Head of caudate nucleus (tissue), 42 donors: ENCODE measurements around the gene CENPU.
"Not testable (repeated sequence)": the region's sequence is repeated elsewhere in the genome, so short reads cannot be mapped to it uniquely, and the experiment has no call there.

ENCODE experiments used
- DNase-seq, 42 donors: peaks; one replicate each; pipeline versions ENCODE4 v3.0.0 to v3.0.0-alpha.2; 2020 to 2021; ENCODE audit warnings: mixed read lengths in 7 of 42
- intact Hi-C: fragments of 100-400 bp; cut with DNase I; formaldehyde crosslinking; loops from one replicate; pipeline ENCODE4 v1.15.0; 2022

The CENPU gene

DNA sequence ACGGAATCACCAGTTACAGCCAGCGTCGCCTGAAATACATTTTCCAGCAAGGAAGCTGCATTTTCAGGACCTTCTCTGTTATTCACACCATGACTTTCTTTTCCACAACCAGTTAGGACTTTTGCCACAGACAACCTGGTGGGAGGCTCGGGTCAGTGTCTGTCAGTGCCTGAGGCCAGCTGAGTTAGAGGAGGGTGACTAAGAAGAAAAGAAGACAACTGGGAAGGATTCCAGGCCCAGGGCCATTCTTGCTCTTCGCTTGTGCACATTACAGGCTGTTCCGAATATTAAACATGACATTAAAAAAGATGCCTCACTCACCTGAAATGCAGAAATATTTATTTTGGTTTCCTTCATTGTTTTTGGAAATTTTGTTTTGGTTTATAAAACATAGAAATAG is 21.4 kb upstream of the CENPU start:
- intact Hi-C loops: no loop called here
- no peak for DNase-seq

DNA sequence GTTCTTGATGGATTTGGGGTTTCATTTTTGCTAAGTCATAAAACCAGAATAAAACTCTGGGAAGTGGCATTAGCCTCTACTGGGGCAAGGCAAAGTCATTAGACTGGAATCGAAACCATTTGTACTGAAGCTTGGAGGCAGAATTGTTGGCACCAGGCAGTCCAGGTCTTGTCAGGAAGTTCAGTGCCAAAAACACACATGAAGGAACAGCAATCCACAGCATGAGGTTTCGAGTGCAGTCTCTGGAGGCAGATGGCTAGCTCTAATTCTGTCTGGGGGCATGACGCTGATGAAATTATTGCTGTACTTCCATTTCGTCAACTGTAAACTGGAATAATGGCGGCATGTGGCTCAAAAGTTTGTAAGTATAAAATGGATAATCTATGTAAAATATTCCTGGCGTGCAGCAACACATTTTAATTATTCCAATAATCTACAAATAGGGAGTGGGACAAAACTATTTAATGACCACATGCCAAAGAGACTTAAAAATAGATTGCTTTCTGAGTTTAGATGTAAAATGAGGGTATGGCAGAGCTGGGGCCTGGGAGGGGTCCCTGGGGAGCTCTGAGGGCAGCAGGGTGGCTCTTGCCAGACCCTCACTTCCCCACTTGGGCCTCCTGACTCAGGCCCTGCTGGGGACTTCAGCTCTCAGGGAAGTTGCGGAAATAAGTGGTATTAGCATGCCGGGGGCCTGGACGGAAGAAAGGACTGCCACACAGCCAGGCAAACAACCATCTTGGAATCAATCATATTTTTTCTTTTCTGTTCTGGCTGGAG is 18.8 kb upstream of the CENPU start:
- DNase-seq: no peak
- intact Hi-C loops: no loop called here

DNA sequence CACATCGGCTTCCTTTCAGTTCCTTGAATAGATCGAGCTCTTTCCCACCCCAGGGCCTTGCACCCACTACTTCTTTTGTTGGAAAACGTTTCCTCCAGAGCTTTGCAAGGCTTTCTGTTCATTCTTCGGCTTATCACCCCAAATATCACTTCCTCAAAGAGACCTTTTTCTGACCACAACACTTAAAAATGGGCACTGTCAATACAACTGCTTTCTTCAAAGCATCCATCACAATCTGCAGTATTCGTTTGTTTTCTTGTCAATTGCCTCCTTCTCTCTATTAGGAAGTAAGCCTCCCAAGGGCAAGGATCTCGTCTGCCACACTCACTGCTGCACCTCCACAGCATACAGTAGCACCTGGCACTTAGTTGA is 17.7 kb upstream of the CENPU start:
- intact Hi-C loops: no loop called here
- no peak for DNase-seq

DNA sequence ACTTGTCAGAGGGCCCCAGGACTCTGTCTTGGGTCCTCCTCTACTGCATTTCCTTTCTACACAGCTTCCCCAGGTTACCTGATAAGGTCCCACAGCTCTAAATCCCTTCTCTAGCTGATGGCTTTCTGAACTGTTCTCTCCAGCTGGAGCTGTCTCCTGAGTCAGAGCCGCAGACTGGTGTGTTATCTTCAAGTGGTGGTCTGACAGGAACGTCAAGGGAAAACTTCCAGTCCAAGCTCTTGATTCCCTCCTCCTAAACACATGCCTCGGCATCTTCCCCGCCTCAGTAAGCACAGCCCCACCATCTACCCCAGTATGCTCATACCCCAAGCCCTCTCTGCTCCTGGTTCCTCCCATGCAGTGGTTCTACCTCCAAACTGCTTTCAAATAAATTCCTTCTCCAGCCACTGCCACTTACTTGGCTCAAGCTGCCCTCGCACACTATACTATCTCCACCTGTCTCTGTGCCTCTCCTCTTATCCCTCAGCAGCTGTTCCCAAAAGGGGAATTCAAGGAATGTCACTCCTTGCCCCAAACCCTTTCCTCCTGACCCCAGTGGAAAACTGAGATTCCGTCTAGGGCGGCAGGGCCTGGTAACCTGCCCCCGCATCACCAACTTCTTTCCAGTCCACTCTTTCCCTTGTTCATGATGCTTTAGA is 17.2 kb upstream of the CENPU start:
- intact Hi-C loops: no loop called here
- no peak for DNase-seq

DNA sequence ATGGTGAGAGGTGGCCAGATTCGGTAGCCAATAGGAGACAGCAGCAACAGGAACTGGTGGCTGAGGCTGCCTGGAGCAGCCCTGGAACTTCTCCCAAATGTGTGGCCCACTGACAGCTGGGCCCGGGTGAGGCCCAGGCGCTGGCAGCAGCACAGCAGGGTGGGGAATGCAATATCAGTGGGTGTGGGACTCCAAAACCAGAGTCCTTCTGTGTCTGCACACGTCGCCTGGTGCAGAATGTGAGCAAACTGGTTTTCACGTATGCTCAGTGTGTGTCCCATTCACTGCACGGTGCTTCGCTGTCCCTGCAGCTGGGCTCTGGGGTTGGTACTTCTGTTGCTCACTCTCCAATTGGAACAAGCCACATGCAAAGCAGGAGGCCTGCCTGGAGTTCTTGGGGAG is 14.4 kb upstream of the CENPU start:
- no peak for DNase-seq
- intact Hi-C loops: loop anchor here (5.0 kb wide), 2 partner anchors 69 to 239 kb away; no protein-coding TSS in a partner anchor

DNA sequence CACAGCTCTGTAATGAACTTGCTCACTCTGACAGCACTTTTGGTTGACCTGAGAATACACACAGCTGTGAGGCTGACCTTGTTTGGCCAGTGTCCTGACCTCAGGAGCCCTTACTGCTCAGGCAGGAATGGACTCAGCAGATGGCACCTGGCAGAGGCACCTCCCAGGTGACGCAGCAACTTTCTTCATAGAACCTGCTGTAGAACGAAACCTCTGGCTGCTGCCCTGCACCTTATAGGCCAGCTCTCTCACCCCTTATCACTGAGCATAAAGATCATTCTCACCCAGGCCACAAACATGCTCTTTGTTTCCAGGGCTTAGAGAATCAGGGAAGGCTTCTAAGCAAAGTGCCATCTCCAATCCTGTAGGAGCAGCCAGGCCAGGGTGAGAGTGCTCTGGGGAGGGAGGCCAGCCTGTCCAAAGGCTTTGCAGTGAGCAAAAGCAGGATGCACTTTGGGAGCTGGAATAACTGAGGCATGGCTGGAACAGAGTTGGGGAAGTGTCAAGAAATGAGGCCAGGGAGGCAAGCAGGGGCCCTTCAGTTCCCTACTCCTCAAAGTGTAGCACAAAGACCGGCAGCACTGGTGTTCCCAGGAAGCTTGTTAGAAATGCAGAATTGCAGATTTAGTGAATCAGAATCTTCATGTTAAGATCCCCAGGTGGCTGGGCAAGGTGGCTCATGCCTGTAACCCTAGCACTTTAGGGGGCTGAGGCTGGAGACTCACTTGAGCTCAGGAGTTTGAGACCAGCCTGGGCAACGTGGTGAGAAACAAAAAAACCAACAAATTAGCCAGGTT is 13.3 kb upstream of the CENPU start:
- no peak for DNase-seq

DNA sequence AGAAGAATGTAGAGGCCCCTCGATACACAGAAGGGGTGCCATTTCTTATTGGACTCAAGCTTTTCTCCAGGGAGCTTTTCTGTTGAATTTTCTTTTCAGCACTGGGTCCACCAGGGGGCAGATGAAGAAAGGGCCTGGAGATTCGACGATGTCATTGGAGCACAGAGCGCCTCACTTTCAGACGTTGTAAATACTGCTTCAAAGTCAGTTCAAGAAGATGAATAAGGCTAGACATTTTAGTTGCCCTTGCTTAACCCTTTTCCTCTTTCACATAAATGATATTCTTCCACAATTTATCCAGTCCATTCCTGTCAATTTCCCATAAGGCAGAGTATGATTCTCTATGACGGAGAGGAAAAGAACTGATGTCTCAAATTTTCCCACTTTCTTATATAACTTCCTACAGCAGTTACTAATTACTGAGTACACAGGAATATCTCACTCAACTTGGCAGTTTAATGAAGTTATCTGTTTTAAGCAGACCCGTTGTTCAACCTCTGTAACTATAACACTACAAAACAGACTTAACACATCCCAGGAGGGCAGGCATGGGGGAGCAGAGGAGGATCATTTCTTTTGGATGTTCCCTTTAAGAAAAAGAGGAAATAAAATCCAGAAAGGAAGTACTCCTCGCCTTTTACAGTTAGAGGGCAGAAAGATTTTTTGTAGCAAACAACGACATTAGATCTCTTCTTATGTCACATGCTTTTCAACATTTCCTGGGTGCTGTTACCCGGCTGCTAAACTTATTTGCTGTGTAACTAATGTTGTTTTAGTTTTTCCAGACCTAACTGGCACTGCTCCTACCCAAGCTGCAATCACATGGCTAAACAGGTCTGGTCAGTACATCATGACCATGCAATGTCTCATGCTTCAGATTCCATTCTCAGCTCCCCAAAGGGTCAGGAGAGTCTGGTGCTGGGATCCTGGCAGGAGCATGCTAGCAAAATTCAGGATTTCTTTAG is 12.2 kb upstream of the CENPU start:
- intact Hi-C loops: loop anchor here (5.0 kb wide), 2 partner anchors 71 to 241 kb away; no protein-coding TSS in a partner anchor
- peak; percentile 40 to 92 (median 82) for DNase-seq

More for the DNA sequence above, 13.3 kb upstream of the CENPU start:
- intact Hi-C loops: loop anchor here (5.0 kb wide), 2 partner anchors 70 to 240 kb away; no protein-coding TSS in a partner anchor

DNA sequence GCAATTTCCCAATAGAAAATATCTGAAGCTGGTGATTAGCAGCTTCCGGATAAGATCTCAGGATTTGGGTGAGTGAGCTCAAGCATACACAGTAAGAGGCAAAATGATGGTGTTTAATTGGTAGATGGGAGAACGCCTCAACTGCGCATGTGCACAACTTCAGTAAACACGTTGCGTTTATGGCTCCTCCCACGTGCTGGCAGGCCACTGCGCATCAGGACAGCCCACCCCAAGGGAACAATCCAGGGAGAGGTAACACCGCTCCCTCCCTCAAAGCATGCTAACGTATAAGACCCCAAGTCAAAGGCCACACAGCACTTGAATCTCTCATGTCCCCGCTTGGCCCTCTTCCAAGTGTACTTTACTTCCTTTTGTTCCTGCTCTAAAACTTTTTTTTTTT is 10.3 kb upstream of the CENPU start:
- intact Hi-C loops: no loop called here
- DNase-seq: no peak

DNA sequence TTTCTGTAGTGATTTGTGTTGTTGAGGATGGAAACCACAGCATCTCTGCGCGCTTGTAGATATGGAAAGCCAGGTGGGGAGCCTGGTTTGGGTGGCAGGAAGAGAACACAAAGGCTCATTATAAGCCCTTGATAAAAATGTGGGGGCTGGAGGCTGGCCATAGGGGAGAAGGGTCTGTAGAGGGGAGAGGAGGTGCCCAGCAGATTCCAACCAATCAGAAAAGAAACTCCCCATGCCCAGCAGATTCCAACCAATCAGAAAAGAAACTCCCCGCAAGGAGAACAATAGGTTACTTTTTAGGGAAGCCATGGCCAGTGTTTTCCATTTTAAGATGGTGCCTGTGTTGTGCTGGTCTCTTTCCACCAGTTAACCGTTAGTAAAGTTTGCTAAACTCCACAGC is 9.8 kb upstream of the CENPU start:
- intact Hi-C loops: no loop called here
- no peak for DNase-seq

DNA sequence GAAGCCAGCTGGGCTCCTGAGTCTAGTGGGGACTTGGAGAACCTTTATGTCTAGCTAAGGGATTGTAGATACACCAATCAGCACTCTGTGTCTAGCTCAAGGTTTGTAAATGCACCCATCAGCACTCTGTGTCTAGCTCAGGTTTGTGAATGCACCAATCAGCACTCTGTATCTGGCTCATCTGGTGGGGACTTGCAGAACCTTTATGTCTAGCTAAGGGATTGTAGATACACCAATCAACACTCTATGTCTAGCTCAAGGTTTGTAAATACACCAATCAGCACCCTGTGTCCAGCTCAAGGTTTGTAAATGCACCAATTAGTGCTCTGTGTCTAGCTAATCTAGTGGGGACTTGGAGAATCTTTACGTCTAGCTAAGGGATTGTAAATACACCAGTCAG is 7.8 kb upstream of the CENPU start:
- DNase-seq, intact Hi-C loops: not testable (repeated sequence)

DNA sequence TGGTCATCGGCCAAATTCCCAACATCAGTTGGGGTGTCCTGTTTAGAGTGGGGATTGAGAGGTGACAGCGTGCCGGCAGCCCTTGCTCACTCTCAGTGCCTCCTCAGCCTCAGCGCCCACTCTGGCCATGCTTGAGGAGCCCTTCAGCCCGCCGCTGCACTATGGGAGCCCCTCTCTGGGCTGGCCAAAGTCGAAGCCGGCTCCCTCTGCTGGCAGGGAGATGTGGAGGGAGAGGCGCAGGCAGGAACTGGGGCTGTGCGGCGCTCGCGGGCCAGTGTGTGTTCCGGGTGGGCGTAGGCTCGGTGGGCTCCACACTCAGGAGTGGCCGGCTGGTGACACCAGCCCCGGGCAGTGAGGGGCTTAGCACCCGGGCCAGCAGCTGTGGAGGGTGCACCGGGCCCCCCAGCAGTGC is 7.1 kb upstream of the CENPU start:
- intact Hi-C loops: no loop called here
- DNase-seq: no peak

DNA sequence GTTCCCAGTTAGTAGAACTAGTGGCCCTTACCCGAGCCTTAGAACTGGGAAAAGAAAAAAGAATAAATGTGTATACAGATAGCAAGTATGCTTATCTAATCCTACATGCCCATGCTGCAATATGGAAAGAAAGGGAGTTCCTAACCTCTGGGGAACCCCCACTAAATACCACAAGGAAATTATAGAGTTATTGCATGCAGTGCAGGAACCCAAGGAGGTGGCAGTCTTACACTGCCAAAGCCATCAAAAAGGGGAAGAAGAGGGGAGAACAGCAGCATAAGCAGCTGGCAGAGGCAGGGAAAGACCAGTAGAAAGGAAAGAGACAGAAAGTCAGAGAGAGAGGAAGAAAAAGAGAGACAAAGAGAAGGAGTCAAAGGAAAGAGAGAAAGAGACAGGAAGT is 5.7 kb upstream of the CENPU start:
- intact Hi-C loops: loop anchor here (10.0 kb wide), 1 partner anchor 475 kb away; no protein-coding TSS in a partner anchor
- DNase-seq: not testable (repeated sequence)

DNA sequence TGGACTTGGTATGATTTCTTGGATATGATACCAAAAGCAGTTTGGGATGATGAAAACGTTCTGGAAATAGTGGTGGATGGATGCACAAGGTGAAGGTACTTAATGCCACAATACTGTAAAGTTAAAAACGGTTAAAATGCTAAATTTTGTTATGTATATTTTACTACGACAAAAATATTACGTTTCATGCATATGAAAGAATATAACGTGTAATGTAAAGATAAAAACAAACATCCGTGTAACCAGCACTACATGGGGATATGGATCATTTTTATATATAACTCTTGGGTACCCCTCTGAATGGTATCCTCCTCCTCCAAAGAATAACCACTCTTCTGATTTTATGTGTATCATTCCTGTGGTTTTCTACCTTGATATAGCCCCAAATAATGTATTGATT is 862 bp upstream of the CENPU start:
- intact Hi-C loops: loop anchor here (5.0 to 10.0 kb wide), 2 partner anchors 87 to 470 kb away; partner anchors contain the start of genes CASP3 and PRIMPOL
- DNase-seq: no peak

DNA sequence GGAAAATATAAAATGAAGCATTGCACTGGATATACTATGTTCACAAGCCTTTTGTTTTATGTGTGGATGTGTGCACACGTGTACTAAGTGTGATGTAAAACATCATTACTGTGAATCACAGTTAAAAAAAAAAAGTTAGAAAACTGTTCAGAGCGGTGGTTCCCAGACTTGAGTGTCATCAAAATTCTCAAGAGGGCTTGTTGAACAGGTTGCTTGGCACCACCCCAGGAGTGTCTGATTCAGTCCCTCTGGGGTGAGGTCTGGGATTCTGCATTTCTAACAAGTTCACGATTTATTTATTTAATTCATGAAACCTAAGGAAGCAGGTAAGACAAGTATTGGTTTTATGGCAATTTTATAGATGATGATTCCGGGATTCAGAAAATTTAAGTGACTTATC is 1.8 kb downstream of the CENPU start:
- intact Hi-C loops: loop anchor here (5.0 to 10.0 kb wide), 2 partner anchors 85 to 467 kb away; partner anchors contain the start of genes CASP3 and PRIMPOL
- no peak for DNase-seq

DNA sequence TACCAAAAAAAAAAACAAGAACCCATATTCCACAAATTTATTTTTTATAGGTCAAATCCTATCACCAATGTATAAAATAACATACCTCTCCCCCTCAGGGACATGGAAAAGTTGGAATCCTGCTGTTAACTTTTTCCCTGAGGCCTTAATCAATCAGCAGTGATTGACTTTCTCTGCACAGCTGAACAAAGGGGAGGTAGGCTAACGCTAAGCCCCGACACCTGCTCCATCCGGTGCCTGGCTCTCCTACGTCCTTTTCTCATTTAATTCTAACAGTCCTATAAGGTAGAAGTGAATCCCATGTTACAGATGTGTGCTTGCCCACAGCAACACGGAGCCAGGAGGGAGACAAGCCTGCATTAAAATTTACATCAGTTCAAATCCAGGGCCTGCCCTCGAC is 2.8 kb downstream of the CENPU start:
- intact Hi-C loops: loop anchor here (5.0 to 10.0 kb wide), 2 partner anchors 84 to 466 kb away; partner anchors contain the start of genes CASP3 and PRIMPOL
- no peak for DNase-seq

DNA sequence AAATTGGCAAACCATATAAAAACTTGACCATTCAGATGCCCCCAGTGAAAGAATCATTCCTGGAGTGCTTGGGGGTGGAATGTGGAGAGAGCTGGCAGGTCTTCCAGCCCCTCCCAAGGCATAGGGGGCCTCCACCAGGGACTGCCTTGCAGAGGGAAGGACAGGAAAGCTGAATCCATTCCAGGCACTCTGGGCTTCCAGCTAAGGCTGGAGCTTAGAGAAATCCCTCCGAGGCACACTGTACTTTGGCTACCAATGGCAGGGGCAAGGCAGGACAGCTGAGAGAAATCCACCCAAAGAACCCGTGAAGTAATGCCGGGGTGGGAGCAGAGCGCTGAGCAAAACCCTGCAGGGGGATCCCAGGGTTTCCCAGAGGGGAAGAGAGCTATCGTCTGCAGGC is 4.0 kb downstream of the CENPU start:
- no peak for DNase-seq
- intact Hi-C loops: loop anchor here (5.0 to 10.0 kb wide), 2 partner anchors 83 to 465 kb away; partner anchors contain the start of genes CASP3 and PRIMPOL

DNA sequence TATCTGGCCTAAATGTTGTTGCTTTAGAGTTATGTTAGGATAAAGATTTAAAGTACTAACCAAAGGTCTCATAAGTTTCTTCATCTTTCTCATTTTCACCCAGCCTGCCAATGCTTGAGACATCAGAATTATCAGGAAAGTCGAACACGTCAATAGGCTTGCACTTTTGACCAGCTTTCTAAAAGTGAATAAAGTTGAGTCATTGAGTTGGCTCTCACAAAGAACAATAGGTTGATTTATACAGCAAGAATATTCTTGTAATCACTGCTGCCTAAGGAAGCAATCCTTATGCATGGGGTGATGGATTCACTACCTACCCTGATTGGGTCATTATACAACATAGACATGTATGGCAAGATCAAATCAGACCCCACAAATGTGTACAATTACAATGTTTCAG is 5.0 kb downstream of the CENPU start:
- DNase-seq: no peak
- intact Hi-C loops: no loop called here

DNA sequence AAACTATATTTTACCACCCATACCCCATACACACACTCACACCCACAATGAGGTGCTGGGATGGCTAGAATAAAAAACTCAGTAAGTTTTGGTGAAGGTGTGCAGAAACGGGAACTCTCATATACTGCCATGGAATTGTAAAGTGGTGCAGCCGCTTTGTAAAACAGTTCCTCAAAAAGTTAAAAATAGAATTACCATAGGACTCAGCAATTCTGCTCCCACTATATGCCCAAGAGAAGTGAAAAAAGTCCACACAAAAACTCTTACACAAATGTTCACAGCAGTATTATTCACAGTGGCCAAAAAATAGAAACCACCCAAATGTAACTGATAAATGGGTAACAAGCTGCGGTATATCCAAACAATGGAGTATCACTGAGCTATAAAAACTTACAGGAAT is 6.5 kb downstream of the CENPU start:
- intact Hi-C loops: no loop called here
- DNase-seq: no peak
